GM12878 (cell line): ENCODE results near the gene MRM3. TPM values are rescaled to one million over a fixed set of nuclear protein-coding genes. Genes with fewer than 3 reads are reported as not detected.

Experiments
- ATAC-seq: fragments of 200-7000 bp; cut with Tn5 transposase; 3 replicates; pipeline ENCODE4 v1.9.1; 2020; ENCODE audit warnings: mild to moderate bottlenecking, moderate library complexity
- BruUV-seq: library from RNA; stranded (reverse); fragments of 400-500 nt; replicated peaks from 2 replicates; lab custom pipeline; 2021; lab: Mats Ljungman, UMichigan
- CTCF ChIA-PET: fragments of 300-600 bp; sonication (Branson Sonifier 250); formaldehyde crosslinking; extraction: SDS; loops from one replicate; lab custom pipeline; 2021; ENCODE audit warnings: inconsistent platforms; lab: Yijun Ruan, JAX
- POLR2A ChIA-PET: fragments of 350-600 bp; formaldehyde crosslinking; extraction: SDS; loops from one replicate; lab custom pipeline; 2021; ENCODE audit warnings: inconsistent platforms; lab: Charles Lee
- RAD21 ChIA-PET: fragments of 300-600 bp; sonication (Branson Sonifier 250); formaldehyde crosslinking; loops from one replicate; lab custom pipeline; 2023; ENCODE audit warnings: antibody characterized with exemption; ENCODE audit not compliant: unreplicated experiment; lab: Charles Lee
- SMC1A ChIA-PET: fragments of 300-600 bp; sonication (Branson Sonifier 250); formaldehyde crosslinking; loops from one replicate; lab custom pipeline; 2023; ENCODE audit not compliant: unreplicated experiment, uncharacterized antibody; lab: Charles Lee
- DNase-seq: peaks from one replicate; pipeline ENCODE4 v3.0.0-alpha.2; 2011; ENCODE audit warnings: low read depth, low spot score
- FAIRE-seq: peaks from 3 replicates; lab custom pipeline; 2011; peaks lifted over from hg19 to GRCh38; lab: Jason Lieb, UNC
- H2AFZ ChIP-seq: 2 replicates; pipeline ENCODE4 v1.6.0; 2011; ENCODE audit warnings: low read depth, low read length, control low read depth; ENCODE audit not compliant: control insufficient read depth
- H3K27ac ChIP-seq: 2 replicates; pipeline ENCODE4 v1.5.1; 2011; ENCODE audit warnings: control low read depth; ENCODE audit not compliant: control insufficient read depth, insufficient read depth
- H3K27me3 ChIP-seq, 2 experiments: replicated peaks in 1 of 2; 2 replicates each; pipeline versions ENCODE4 v1.6.0 to v1.6.1; 2011; ENCODE audit warnings: low read length in 1 of 2; ENCODE audit not compliant: control insufficient read depth in 2 of 2, insufficient read depth in 2 of 2
- H3K36me3 ChIP-seq, 2 experiments: 2 replicates each; pipeline ENCODE4 v1.5.1; 2011; ENCODE audit warnings: low read length in 1 of 2; ENCODE audit not compliant: control insufficient read depth in 2 of 2, insufficient read depth in 2 of 2
- H3K4me1 ChIP-seq: 2 replicates; pipeline ENCODE4 v1.6.1; 2011; ENCODE audit warnings: mild to moderate bottlenecking, low read length, moderate library complexity, mixed read lengths; ENCODE audit not compliant: control insufficient read depth, insufficient read depth
- H3K4me2 ChIP-seq: 2 replicates; pipeline ENCODE4 v1.6.0; 2011; ENCODE audit warnings: control low read depth; ENCODE audit not compliant: control insufficient read depth, insufficient read depth
- H3K4me3 ChIP-seq: fragments of 200-600 bp; sonication (generic); 2 replicates; pipeline ENCODE4 v1.5.1; 2016
- H3K79me2 ChIP-seq: 2 replicates; pipeline ENCODE4 v1.6.0; 2011; ENCODE audit warnings: low read length; ENCODE audit not compliant: control insufficient read depth, insufficient read depth
- H3K9ac ChIP-seq: 2 replicates; pipeline ENCODE4 v1.8.0; 2011; ENCODE audit warnings: low read length, control low read depth, mixed read lengths; ENCODE audit not compliant: control insufficient read depth, insufficient read depth
- H3K9me3 ChIP-seq: replicated peaks from 3 replicates; pipeline ENCODE4 v1.5.1; 2011; ENCODE audit warnings: mild to moderate bottlenecking, low read length; ENCODE audit not compliant: control insufficient read depth, insufficient read depth
- H4K20me1 ChIP-seq: 2 replicates; pipeline ENCODE4 v1.6.0; 2011; ENCODE audit not compliant: control insufficient read depth, insufficient read depth
- EZH2 ChIP-seq: IDR thresholded peaks from 2 replicates; pipeline ENCODE4 v1.6.1; 2012; ENCODE audit warnings: low read depth, mild to moderate bottlenecking, control low read depth, inconsistent platforms, low read length, borderline replicate concordance; ENCODE audit not compliant: control insufficient read depth
- GABPA ChIP-seq: IDR thresholded peaks from 2 replicates; pipeline ENCODE4 v1.6.1; 2014; ENCODE audit warnings: antibody characterized with exemption, low read depth, mild to moderate bottlenecking, inconsistent platforms
- MLLT1 ChIP-seq: fragments of 450-650 bp; IDR thresholded peaks from 2 replicates; pipeline ENCODE4 v1.6.1; 2016; ENCODE audit warnings: mild to moderate bottlenecking
- NR2F1 ChIP-seq: fragments of 450-650 bp; conservative IDR thresholded peaks from 2 replicates; pipeline ENCODE4 v1.6.1; 2017; ENCODE audit warnings: mild to moderate bottlenecking
- WGBS: methylation state at CpG from one replicate; pipeline ENCODE4 v1.1.6; 2016; ENCODE audit warnings: low lambda C conversion rate; ENCODE audit not compliant: insufficient replicate concordance, insufficient coverage; ENCODE audit errors: missing lambda C conversion rate; 5-methylcytosine and 5-hydroxymethylcytosine counted together
- in situ Hi-C: fragments of 300-500 bp; cut with MboI; formaldehyde crosslinking; loops from 9 replicates; pipeline ENCODE4 v1.14.3; 2018; ENCODE audit warnings: mixed read lengths
- intact Hi-C: fragments of 100-400 bp; cut with micrococcal nuclease; formaldehyde crosslinking; loops from one replicate; pipeline ENCODE4 v1.14.2; 2022; ENCODE audit not compliant: unreplicated experiment
- polyA plus RNA-seq, 11 experiments: library from polyadenylated mRNA; depleted of rRNA in 4 of 11; unstranded in 6 of 11; stranded (reverse) in 5 of 11; fragments of >200 nt; fragmentation: Nextera tagmentation in 4 of 11; fragmentation: Illumina TruSeq in 1 of 11; extraction: Ambion mirVana in 4 of 11; extraction: Trizol in 1 of 11; gene quantifications; 1 replicate in 1 of 11; 2 replicates in 10 of 11; pipeline versions ENCODE4 v1.2.1 to v1.2.3, GENCODE V29; 2011 to 2016; ENCODE audit warnings: inconsistent platforms in 2 of 11, missing spikeins in 2 of 11, low read depth in 1 of 11
- total RNA-seq, 4 experiments: library from RNA; depleted of rRNA in 3 of 4; stranded (reverse); fragments of >200 nt in 3 of 4; fragmentation: Illumina TruSeq in 1 of 4; extraction: Trizol in 1 of 4; gene quantifications; 2 replicates each; pipeline versions ENCODE4 v1.2.1 to v1.2.3, GENCODE V29; 2013 to 2021

The MRM3 gene
- total and polyA plus RNA-seq, 10 of the 15 experiments (the other 5 are each of a cell fraction or from before 2014, with no cell fraction given): 2.3 to 48.9 (median 26.6) TPM

- H3K4me1 ChIP-seq: peaks cover 7% of the 10 kb centered on the region
- H3K4me2 ChIP-seq: peak overlapping the region; percentile 94
- no peaks in the 10 kb centered on the region for H3K27me3 ChIP-seq
- FAIRE-seq (no peak), ATAC-seq (no peak), DNase-seq (no peak)
- H2AFZ ChIP-seq: no peak overlapping the region
- no peaks in the 10 kb centered on the region for H3K9me3 ChIP-seq
- peaks cover 14% of the 10 kb centered on the region for H3K79me2 ChIP-seq
- no peak overlapping the region for H3K27ac ChIP-seq
- no peaks in the 10 kb centered on the region for H4K20me1 ChIP-seq
- TSS peak; percentile 68 for BruUV-seq
- ChIA-PET RAD21 (no interaction called here), POLR2A (interaction anchor here (1.0 kb wide), 3 partner anchors 17 to 19 kb away, joined by 3 to 5 read pairs (median 4); partner anchors contain the start of gene VPS53), SMC1A (no interaction called here), CTCF (interaction anchor here (0.7 kb wide), 1 partner anchor 262 kb away, joined by 3 read pairs; no protein-coding TSS in a partner anchor)
- 90% methylated on average over 10 of the region's 10 CpGs for WGBS
- intact Hi-C loops: loop anchor here (5.0 kb wide), 1 partner anchor 49 kb away; the partner anchor contains the start of genes GLOD4 and MRM3
- H3K36me3 ChIP-seq: peaks cover 0 to 3% of the 10 kb centered on the region in 2 experiments; a peak in 1 of 4 replicates
- peak overlapping the region; percentile 83 for H3K4me3 ChIP-seq
- TF ChIP-seq MLLT1 (0 out of 2 replicates have a peak, but pooled peaks have one; percentile 39), GABPA (no peak), NR2F1 (no peak), EZH2 (no peak)
- in situ Hi-C loops: no loop called here
- H3K9ac ChIP-seq: peak overlapping the region; percentile 68
Observed at GRCh38 chr17:733743-734142, 48.4 kb upstream of the MRM3 start.
